Measurements from ENCODE around the gene KEL. TPM values are rescaled to one million over a fixed set of nuclear protein-coding genes. Genes with fewer than 3 reads are reported as not detected.
A peak's percentile ranks its signal among the peaks of the same experiment; 100 is the strongest.
"Not testable (repeated sequence)": the region's sequence is repeated elsewhere in the genome, so short reads cannot be mapped to it uniquely, and the experiment has no call there.

The KEL gene
- total RNA-seq, 4 donors from 2014 or later = 0.29 to 2.0 (median 0.49) TPM

DNA sequence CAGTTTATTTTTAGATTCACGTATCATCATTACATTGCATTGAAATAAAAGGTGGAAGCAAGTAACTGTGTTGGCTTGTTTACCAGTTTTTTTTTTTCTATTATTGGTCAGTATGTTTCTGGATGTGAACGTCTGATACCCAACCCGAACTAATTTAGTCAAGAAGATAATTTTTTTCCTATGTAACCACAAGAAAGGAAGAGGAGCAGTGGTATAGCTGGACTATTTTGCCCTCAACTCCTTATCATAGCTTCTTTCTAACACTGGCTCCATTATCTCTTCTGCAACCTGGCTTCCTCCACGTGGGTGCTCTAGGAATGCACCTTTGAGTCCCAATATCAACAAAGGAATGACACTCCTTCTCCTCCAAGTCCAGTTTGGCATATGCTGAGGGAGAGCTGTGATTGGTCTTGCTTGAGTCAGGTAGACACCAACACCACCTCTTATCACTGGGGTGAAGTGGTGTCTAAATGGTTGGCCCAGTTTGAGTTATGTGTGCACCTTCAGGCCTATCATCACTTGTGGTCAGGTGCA, 35.4 kb upstream of the KEL start:
- Histone ChIP-seq H3K9me3 (no peaks in the 10 kb centered on the region), H3K36me3 (no peaks in the 10 kb centered on the region), H3K27ac (no peak overlapping the region), H3K4me3 (replicated peaks in 1 of 3) (no peak overlapping the region), H3K4me1 (no peaks in the 10 kb centered on the region), H3K27me3 (no peaks in the 10 kb centered on the region)
- no peak for DNase-seq
- WGBS, 2 donors = 68 to 70% methylated on average over 4 of the region's 4 CpGs
- TF ChIP-seq POLR2A (IDR thresholded peaks at IDR 0.05) = no peak
- TF ChIP-seq, protein P1, sequence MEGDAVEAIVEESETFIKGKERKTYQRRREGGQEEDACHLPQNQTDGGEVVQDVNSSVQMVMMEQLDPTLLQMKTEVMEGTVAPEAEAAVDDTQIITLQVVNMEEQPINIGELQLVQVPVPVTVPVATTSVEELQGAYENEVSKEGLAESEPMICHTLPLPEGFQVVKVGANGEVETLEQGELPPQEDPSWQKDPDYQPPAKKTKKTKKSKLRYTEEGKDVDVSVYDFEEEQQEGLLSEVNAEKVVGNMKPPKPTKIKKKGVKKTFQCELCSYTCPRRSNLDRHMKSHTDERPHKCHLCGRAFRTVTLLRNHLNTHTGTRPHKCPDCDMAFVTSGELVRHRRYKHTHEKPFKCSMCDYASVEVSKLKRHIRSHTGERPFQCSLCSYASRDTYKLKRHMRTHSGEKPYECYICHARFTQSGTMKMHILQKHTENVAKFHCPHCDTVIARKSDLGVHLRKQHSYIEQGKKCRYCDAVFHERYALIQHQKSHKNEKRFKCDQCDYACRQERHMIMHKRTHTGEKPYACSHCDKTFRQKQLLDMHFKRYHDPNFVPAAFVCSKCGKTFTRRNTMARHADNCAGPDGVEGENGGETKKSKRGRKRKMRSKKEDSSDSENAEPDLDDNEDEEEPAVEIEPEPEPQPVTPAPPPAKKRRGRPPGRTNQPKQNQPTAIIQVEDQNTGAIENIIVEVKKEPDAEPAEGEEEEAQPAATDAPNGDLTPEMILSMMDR (IDR thresholded peaks at IDR 0.05) = no peak
- intact Hi-C loops (cut with DNase I) = no loop called here

DNA sequence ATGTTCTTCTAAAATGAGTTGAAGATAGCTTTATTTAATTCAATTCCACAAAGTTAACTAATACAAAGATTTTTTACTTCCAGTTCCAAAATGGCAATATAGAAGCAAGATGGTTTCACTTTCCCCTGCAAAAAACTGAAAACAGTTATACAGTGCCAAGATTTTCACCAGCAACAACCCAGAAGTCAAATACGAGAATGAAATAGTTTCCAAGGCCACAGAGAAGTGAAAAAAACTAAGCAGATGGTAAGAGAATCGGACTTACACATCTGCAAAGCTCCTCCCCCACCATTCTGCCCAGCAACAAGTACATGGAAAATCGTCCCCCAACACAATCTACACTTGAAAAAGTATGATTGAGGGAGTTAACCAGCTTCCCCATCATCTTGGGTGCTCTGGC, 30.3 kb upstream of the KEL start:
- Histone ChIP-seq H3K36me3 (no peaks in the 10 kb centered on the region), H3K9me3 (no peaks in the 10 kb centered on the region), H3K4me3 (replicated peaks in 1 of 3) (no peak overlapping the region), H3K27ac (no peak overlapping the region), H3K4me1 (no peaks in the 10 kb centered on the region), H3K27me3 (no peaks in the 10 kb centered on the region)
- DNase-seq = no peak
- no peak for TF ChIP-seq POLR2A (IDR thresholded peaks at IDR 0.05)
- TF ChIP-seq, protein P1 (IDR thresholded peaks at IDR 0.05) = no peak
- intact Hi-C loops (cut with DNase I) = no loop called here
- WGBS, 2 donors = 63 to 67% methylated on average over 3 of the region's 3 CpGs

DNA sequence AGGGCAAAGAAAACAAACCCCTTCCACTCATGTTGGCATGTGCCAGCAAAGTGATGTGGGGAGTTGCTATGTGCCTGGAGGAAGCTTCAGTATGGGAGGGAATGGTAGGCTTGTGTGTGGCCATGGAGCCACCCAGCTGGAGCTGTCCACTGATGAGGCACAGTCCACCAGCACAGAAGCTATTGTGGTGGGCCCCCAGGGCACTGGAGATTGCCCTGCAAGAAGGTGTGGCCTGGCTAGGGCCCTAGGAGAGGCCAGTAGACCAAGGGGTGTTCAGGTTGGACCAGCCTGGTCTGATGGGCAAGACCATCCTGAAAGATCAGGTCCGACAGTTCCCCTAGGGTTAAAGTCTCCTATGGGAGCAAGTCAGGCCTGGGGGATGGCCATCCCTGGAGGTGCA, 22.1 kb upstream of the KEL start:
- intact Hi-C loops (cut with DNase I) = no loop called here
- 100% methylated on average over 1 of the region's 1 CpG; no CpG with 5 or more reads in 1 of the 2 donors for WGBS, 2 donors
- H3K9me3 ChIP-seq = no peaks in the 10 kb centered on the region
- H3K36me3 ChIP-seq = no peaks in the 10 kb centered on the region
- H3K4me1 ChIP-seq = no peaks in the 10 kb centered on the region
- H3K4me3 ChIP-seq (replicated peaks in 1 of 3) = no peak overlapping the region
- no peak overlapping the region for H3K27ac ChIP-seq
- TF ChIP-seq, protein P1 (IDR thresholded peaks at IDR 0.05) = no peak
- no peak for TF ChIP-seq POLR2A (IDR thresholded peaks at IDR 0.05)
- no peak for DNase-seq
- H3K27me3 ChIP-seq = no peaks in the 10 kb centered on the region

DNA sequence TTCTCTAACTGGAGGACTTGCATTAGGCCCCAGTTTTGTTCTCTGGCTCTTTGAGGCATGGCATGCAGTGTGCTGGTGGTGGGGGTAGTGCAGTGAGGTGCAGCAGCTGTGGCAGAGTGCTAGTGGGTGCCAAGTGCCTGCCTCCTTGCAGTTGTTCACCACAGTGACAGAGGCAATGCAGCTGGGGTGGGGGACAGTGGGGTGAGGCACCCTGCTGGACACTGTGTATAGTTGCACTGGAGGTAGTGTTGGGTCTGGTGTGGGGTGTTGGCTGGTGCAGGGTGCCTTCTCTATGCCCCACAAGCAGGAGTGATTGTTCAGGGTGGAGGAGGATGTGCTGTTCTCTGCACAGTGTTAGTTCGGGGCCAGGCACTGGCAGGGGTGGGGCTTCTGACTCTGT, 21.7 kb upstream of the KEL start:
- intact Hi-C loops (cut with DNase I) = no loop called here
- Histone ChIP-seq H3K9me3 (no peaks in the 10 kb centered on the region), H3K27ac (no peak overlapping the region), H3K27me3 (no peaks in the 10 kb centered on the region), H3K4me1 (no peaks in the 10 kb centered on the region), H3K4me3 (replicated peaks in 1 of 3) (no peak overlapping the region), H3K36me3 (no peaks in the 10 kb centered on the region)
- no peak for TF ChIP-seq POLR2A (IDR thresholded peaks at IDR 0.05)
- TF ChIP-seq, protein P1 (IDR thresholded peaks at IDR 0.05) = no peak
- 71 to 86% methylated on average over 1 of the region's 1 CpG for WGBS, 2 donors
- DNase-seq = peak in 1 of 2 donors; percentile 3

DNA sequence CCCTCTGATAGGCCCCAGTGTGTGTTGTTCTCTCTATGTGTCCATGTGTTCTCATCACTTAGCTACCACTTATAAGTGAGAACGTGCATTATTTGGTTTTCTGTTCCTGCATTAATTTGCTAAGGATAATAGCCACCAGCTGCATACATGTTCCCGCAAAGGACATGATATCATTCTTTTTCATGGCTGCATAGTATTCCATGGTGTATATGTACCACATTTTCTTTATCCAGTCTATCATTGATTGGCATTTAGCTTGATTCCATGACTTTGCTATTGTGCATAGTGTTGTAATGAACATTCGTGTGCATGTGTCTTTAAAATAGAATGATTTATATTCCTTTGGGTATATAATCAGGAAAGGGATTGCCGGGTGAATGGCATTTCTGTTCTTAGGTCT, 16.2 kb upstream of the KEL start:
- H3K27ac ChIP-seq; intact Hi-C loops (cut with DNase I); DNase-seq; H3K36me3 ChIP-seq; H3K4me1 ChIP-seq; H3K27me3 ChIP-seq; H3K4me3 ChIP-seq (replicated peaks in 1 of 3); H3K9me3 ChIP-seq: not testable (repeated sequence)
- WGBS, 2 donors = 82 to 88% methylated on average over 4 of the region's 4 CpGs

DNA sequence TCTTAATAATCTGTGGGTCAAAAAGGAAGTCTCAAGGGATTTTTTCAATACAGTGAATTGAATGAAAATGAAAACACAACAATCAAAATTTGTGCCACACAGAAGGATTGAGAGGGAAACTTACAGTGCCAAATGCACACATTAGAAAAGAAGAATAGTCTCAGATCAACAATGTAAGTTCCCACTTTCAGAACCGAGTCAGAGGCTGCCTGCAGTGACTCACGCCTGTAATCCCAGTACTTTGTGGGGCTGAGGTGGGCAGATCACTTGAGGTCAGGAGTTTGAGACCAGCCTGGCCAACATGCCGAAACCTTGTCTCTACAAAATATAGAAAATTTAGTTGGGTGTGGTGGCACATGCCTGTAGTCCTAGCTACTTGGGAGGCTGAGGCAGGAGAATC, 12.5 kb upstream of the KEL start:
- Histone ChIP-seq H3K9me3 (no peaks in the 10 kb centered on the region), H3K36me3 (no peaks in the 10 kb centered on the region), H3K4me3 (replicated peaks in 1 of 3) (no peak overlapping the region), H3K27ac (no peak overlapping the region), H3K27me3 (no peaks in the 10 kb centered on the region), H3K4me1 (no peaks in the 10 kb centered on the region)
- intact Hi-C loops (cut with DNase I) = no loop called here
- TF ChIP-seq, protein P1 (IDR thresholded peaks at IDR 0.05) = no peak
- no peak for TF ChIP-seq POLR2A (IDR thresholded peaks at IDR 0.05)
- WGBS, 2 donors = 76 to 89% methylated on average over 3 of the region's 3 CpGs
- no peak for DNase-seq

Data from thyroid gland (tissue), 4 donors.